ENCODE results near the gene MAST2. TPM values are rescaled to one million over a fixed set of nuclear protein-coding genes. Genes with fewer than 3 reads are reported as not detected.

The MAST2 gene
- total RNA-seq, 1 donor from 2014 or later: 38.1 TPM

DNA sequence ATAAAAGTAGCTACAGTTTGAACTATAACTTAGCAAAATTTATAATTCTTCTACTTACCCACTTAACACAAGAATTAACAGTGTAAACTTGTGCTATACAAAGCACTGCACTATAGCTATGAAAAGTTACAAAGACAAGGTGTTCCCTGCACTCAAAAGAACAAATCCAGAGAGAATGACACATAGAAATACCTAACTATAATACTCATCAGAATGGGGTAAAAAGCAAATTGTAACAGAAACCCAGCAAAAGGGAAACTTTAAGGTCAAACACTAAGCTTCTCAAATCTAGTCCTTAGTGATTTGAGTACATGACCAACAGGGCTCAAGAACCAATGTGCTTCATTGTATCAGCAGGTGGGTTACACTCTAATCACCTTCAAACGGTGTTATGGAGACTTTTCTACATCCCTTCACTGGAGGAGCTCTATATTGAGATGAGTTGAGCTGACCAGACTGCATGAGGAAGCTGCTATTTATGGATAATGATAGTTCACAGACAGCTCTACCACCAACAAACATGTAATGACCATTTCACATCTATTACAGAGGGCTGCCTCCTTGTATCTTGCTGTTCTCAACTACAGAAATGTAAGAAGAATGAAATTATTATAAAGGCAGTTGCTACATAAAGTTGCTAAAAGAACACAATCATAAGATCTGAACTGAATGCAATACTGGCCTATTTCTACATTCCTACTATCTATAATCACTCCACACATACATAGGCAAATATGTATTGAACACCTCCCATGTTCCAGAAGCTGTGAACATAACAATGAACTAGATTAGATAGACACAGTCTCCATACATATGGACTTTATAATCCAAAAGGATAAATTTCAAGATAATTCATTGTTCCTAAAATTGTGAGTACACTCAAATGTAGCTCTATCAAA lies 281.4 kb downstream of the MAST2 start:
- Mint-ChIP-seq H3K27ac (no peak overlapping the region), H3K27me3 (no peaks in the 10 kb centered on the region), H3K4me3 (no peak overlapping the region), H3K36me3 (peaks cover 22% of the 10 kb centered on the region), H3K4me1 (ENCODE audit: unreplicated experiment) (peaks cover 8% of the 10 kb centered on the region), H3K9me3 (peaks cover 5% of the 10 kb centered on the region)
- no peak for DNase-seq (ENCODE audit: extremely low spot score, unreplicated experiment)
- TF ChIP-seq, protein P1, sequence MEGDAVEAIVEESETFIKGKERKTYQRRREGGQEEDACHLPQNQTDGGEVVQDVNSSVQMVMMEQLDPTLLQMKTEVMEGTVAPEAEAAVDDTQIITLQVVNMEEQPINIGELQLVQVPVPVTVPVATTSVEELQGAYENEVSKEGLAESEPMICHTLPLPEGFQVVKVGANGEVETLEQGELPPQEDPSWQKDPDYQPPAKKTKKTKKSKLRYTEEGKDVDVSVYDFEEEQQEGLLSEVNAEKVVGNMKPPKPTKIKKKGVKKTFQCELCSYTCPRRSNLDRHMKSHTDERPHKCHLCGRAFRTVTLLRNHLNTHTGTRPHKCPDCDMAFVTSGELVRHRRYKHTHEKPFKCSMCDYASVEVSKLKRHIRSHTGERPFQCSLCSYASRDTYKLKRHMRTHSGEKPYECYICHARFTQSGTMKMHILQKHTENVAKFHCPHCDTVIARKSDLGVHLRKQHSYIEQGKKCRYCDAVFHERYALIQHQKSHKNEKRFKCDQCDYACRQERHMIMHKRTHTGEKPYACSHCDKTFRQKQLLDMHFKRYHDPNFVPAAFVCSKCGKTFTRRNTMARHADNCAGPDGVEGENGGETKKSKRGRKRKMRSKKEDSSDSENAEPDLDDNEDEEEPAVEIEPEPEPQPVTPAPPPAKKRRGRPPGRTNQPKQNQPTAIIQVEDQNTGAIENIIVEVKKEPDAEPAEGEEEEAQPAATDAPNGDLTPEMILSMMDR (conservative IDR thresholded peaks at IDR 0.05): no peak

Other genes with a start within 250 kb of the MAST2 start
- 104 and 269 TPM in 2 replicates for gene NASP, start 219.6 kb upstream of the MAST2 start, total RNA-seq (ENCODE audit: low replicate concordance)
- gene CCDC17, start 179.6 kb upstream of the MAST2 start, total RNA-seq (ENCODE audit: low replicate concordance): 2.0 and 3.6 TPM in 2 replicates
- 90.0 and 99.9 TPM in 2 replicates for gene GPBP1L1, start 117.1 kb upstream of the MAST2 start, total RNA-seq (ENCODE audit: low replicate concordance)
- gene TMEM69, start 115.4 kb upstream of the MAST2 start, total RNA-seq (ENCODE audit: low replicate concordance): 26.0 and 39.3 TPM in 2 replicates
- 18.2 and 21.0 TPM in 2 replicates for gene IPP, start 53.0 kb upstream of the MAST2 start, total RNA-seq (ENCODE audit: low replicate concordance)